ENCODE measurements around the gene TRABD2B.

GRCh38 chr1:47990286-47990685 lies 6.9 kb downstream of the TRABD2B start:
- TF ChIP-seq CTCF (IDR thresholded peaks at IDR 0.05) (no peak), POLR2A (IDR thresholded peaks at IDR 0.05) (no peak)
